ENCODE results near the gene NKD2. TPM values are rescaled to one million over a fixed set of nuclear protein-coding genes. Genes with fewer than 3 reads are reported as not detected.

NKD2 gene
- total RNA-seq, 1 experiment from 2014 or later, result 12.3 TPM

GRCh38 chr5:1053391-1054017 is 44.9 kb downstream of the NKD2 start:
- DNase-seq (ENCODE audit: low read depth, low spot score) (no peak), ATAC-seq (no peak)
- Histone ChIP-seq H3K36me3 (ENCODE audit: control insufficient read depth, insufficient read depth, low read length) (peaks cover 17% of the 10 kb centered on the region), H3K9me3 (ENCODE audit: control insufficient read depth, insufficient read depth, low read depth, low read length) (no peaks in the 10 kb centered on the region), H3K4me3 (ENCODE audit: low read depth in 2 of 2, low read length in 2 of 2) (no peak overlapping the region), H3K27me3 (ENCODE audit: control insufficient read depth, insufficient read depth, low read length) (no peaks in the 10 kb centered on the region), H3K4me1 (ENCODE audit: control insufficient read depth, insufficient read depth, low read length) (peaks cover 5% of the 10 kb centered on the region), H3K27ac (ENCODE audit: low read length) (no peak overlapping the region)
- intact Hi-C loops (cut with micrococcal nuclease; ENCODE audit: unreplicated experiment), result no loop called here
- CTCF ChIA-PET, result interaction anchor here (1.2 kb wide), 1 partner anchor 132 kb away, joined by 3 read pairs; no protein-coding TSS in a partner anchor
- POLR2A ChIA-PET, result no interaction called here
- in situ Hi-C loops (cut with HindIII; ENCODE audit: low pct_unique_long_range_greater_than_20kb, low sequenced_read_pairs), result no loop called here
- no TSS peak for BruUV-seq (replicated peaks)
- TF ChIP-seq CTCF (IDR thresholded peaks at IDR 0.05) (no peak), SIN3A (IDR thresholded peaks at IDR 0.05; ENCODE audit: borderline replicate concordance, insufficient read depth, low read depth, low read length) (no peak), TCF7L2 (IDR thresholded peaks at IDR 0.05; ENCODE audit: low read depth, low read length) (no peak), POLR2AphosphoS5 (IDR thresholded peaks at IDR 0.05; ENCODE audit: low read depth, low read length) (no peak; the same call in 1 of the 2 replicates), REST (IDR thresholded peaks at IDR 0.05; ENCODE audit: insufficient read depth in 1 of 2, low read depth in 2 of 2, low read length in 1 of 2) (no peak)

- peaks cover 5% of the 10 kb centered on the region for H3K4me1 ChIP-seq (ENCODE audit: control insufficient read depth, insufficient read depth, low read length)
- POLR2A ChIA-PET, result no interaction called here
- in situ Hi-C loops (cut with HindIII; ENCODE audit: low pct_unique_long_range_greater_than_20kb, low sequenced_read_pairs), result no loop called here
- peaks cover 18% of the 10 kb centered on the region for H3K36me3 ChIP-seq (ENCODE audit: control insufficient read depth, insufficient read depth, low read length)
- no peak for ATAC-seq
- CTCF ChIA-PET, result interaction anchor here (1.2 kb wide), 1 partner anchor 132 kb away, joined by 3 read pairs; no protein-coding TSS in a partner anchor
- no peak overlapping the region for H3K4me3 ChIP-seq (ENCODE audit: low read depth in 2 of 2, low read length in 2 of 2)
- TF ChIP-seq CTCF (IDR thresholded peaks at IDR 0.05) (no peak), POLR2AphosphoS5 (IDR thresholded peaks at IDR 0.05; ENCODE audit: low read depth, low read length) (no peak), TCF7L2 (IDR thresholded peaks at IDR 0.05; ENCODE audit: low read depth, low read length) (no peak), REST (IDR thresholded peaks at IDR 0.05; ENCODE audit: insufficient read depth in 1 of 2, low read depth in 2 of 2, low read length in 1 of 2) (no peak), SIN3A (IDR thresholded peaks at IDR 0.05; ENCODE audit: borderline replicate concordance, insufficient read depth, low read depth, low read length) (no peak)
- intact Hi-C loops (cut with micrococcal nuclease; ENCODE audit: unreplicated experiment), result no loop called here
- no peak overlapping the region for H3K27ac ChIP-seq (ENCODE audit: low read length)
- H3K27me3 ChIP-seq (ENCODE audit: control insufficient read depth, insufficient read depth, low read length), result no peaks in the 10 kb centered on the region
- no peak for DNase-seq (ENCODE audit: low read depth, low spot score)
- H3K9me3 ChIP-seq (ENCODE audit: control insufficient read depth, insufficient read depth, low read depth, low read length), result no peaks in the 10 kb centered on the region
- BruUV-seq (replicated peaks), result no TSS peak
These were observed 45.6 kb downstream of the NKD2 start for GRCh38 chr5:1054018-1054798.

All from Panc1 (cell line).